ENCODE data around the gene STRIP2.

The STRIP2 gene

GRCh38 chr7:129431911-129432643 lies 2.2 kb upstream of the STRIP2 start:
- POLR2A ChIA-PET, result no interaction called here
- no peak for DNase-seq (ENCODE audit: extremely low spot score)
- TF ChIP-seq CTCF (IDR thresholded peaks at IDR 0.05; ENCODE audit: control extremely low read depth, extremely low read depth, low read depth, missing control alignments), result no peak
- CTCF ChIA-PET, result interaction anchor here (1.4 to 3.0 kb wide), 4 partner anchors 17 to 64 kb away, joined by 3 to 17 read pairs (median 4); no protein-coding TSS in a partner anchor

- POLR2A ChIA-PET, result interaction anchor here (1.4 kb wide), 1 partner anchor 9 kb away, joined by 4 read pairs; no protein-coding TSS in a partner anchor
- CTCF ChIA-PET, result interaction anchor here (0.7 to 3.0 kb wide), 19 partner anchors 9 to 551 kb away, joined by 3 to 17 read pairs (median 5); no protein-coding TSS in a partner anchor
- no peak for DNase-seq (ENCODE audit: extremely low spot score)
- TF ChIP-seq CTCF (IDR thresholded peaks at IDR 0.05; ENCODE audit: control extremely low read depth, extremely low read depth, low read depth, missing control alignments), result no peak
Measured at GRCh38 chr7:129434675-129435318, 565 bp downstream of the STRIP2 start.

- DNase-seq (ENCODE audit: extremely low spot score), result no peak
- ChIA-PET CTCF (interaction anchor here (1.1 to 2.9 kb wide), 5 partner anchors 22 to 551 kb away, joined by 3 to 12 read pairs (median 5); no protein-coding TSS in a partner anchor), POLR2A (no interaction called here)
- no peak for TF ChIP-seq CTCF (IDR thresholded peaks at IDR 0.05; ENCODE audit: control extremely low read depth, extremely low read depth, low read depth, missing control alignments)
Measured at GRCh38 chr7:129435414-129435829, 1.2 kb downstream of the STRIP2 start.

- TF ChIP-seq CTCF (IDR thresholded peaks at IDR 0.05; ENCODE audit: control extremely low read depth, extremely low read depth, low read depth, missing control alignments), result no peak
- ChIA-PET POLR2A (no interaction called here), CTCF (interaction anchor here (0.9 to 1.3 kb wide), 4 partner anchors 9 to 93 kb away, joined by 3 to 4 read pairs (median 3); no protein-coding TSS in a partner anchor)
- no peak for DNase-seq (ENCODE audit: extremely low spot score)
Measured at GRCh38 chr7:129436335-129436923, 2.2 kb downstream of the STRIP2 start.

- DNase-seq (ENCODE audit: extremely low spot score), result no peak
- POLR2A ChIA-PET, result no interaction called here
- CTCF ChIA-PET, result interaction anchor here (0.9 to 1.3 kb wide), 2 partner anchors 12 to 94 kb away, joined by 3 to 4 read pairs; no protein-coding TSS in a partner anchor
- no peak for TF ChIP-seq CTCF (IDR thresholded peaks at IDR 0.05; ENCODE audit: control extremely low read depth, extremely low read depth, low read depth, missing control alignments)
Measured at GRCh38 chr7:129437190-129437589, 3.0 kb downstream of the STRIP2 start.

GRCh38 chr7:129438281-129438838 lies 4.1 kb downstream of the STRIP2 start:
- DNase-seq (ENCODE audit: extremely low spot score), result no peak
- ChIA-PET POLR2A (no interaction called here), CTCF (interaction anchor here (0.9 to 1.6 kb wide), 2 partner anchors 9 to 62 kb away, joined by 3 to 4 read pairs; no protein-coding TSS in a partner anchor)
- TF ChIP-seq CTCF (IDR thresholded peaks at IDR 0.05; ENCODE audit: control extremely low read depth, extremely low read depth, low read depth, missing control alignments), result no peak

All from GM10248 (cell line).